LNCAP (cell line): Measurements from ENCODE around the gene SLC43A3.

Source experiments
- TF ChIP-seq, protein P1 (sequence below): fragments of 450-650 bp; IDR thresholded peaks from 2 replicates; pipeline ENCODE4 v1.5.1; 2017; ENCODE audit warnings: mild to moderate bottlenecking

The SLC43A3 gene

DNA sequence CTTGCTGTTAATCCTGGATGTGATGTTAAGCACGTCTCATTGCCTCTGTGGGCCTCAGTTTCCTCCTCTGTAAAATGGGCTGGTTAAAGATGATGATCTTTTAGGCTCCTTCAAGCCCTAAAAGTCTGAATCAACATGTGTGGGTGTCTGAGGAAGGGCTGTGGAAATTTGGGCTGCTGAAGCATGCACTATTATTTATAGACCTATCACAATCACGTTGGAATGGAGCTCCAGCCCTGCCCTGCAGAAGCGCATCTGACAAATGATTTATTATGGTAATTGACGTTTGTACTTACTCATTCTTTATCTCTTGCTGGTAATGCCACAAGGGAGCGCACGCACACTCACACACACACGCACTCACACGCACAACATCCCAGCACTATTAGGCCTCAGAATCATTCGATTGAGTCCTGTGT, 68.4 kb downstream of the SLC43A3 start:
- TF ChIP-seq, protein P1, sequence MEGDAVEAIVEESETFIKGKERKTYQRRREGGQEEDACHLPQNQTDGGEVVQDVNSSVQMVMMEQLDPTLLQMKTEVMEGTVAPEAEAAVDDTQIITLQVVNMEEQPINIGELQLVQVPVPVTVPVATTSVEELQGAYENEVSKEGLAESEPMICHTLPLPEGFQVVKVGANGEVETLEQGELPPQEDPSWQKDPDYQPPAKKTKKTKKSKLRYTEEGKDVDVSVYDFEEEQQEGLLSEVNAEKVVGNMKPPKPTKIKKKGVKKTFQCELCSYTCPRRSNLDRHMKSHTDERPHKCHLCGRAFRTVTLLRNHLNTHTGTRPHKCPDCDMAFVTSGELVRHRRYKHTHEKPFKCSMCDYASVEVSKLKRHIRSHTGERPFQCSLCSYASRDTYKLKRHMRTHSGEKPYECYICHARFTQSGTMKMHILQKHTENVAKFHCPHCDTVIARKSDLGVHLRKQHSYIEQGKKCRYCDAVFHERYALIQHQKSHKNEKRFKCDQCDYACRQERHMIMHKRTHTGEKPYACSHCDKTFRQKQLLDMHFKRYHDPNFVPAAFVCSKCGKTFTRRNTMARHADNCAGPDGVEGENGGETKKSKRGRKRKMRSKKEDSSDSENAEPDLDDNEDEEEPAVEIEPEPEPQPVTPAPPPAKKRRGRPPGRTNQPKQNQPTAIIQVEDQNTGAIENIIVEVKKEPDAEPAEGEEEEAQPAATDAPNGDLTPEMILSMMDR = no peak

DNA sequence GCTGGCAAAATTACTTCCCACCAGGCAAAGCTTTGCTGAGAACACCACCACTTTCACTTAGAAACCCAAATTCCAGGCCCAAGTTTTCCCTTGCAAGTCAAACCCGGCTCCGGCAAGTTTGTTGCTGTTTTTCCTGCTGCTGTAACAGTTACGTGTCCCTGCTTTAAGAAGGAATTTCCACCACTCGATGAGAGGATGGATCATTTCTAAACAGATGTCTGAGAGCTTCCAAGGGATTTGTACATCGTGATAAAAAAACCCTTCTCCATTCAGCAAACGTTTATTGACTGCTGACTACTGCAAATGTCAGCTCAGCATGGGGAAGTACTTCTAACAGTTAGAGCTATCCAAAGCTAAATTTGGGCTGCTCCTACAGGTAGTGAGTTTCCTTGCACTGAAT, 69.1 kb downstream of the SLC43A3 start:
- TF ChIP-seq, protein P1 = no peak

DNA sequence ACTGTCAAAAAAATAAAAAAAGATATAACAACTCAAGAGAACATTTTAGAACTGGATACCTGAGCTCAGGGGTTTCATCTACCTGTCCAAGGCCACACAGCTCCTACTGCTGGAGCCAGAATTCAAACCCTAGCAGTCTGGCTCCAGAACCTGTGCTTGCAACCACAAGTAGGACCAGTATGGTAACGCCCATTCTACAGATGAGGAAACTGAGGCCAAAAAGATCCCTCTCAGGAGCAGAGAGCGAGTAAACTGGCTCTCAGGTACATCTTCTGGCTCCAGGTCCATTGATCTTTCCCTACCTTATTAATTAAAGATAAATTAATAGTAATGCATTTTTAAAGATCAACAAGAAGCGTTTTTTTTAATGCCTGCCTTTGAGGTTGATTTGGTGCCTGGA, 69.6 kb downstream of the SLC43A3 start:
- TF ChIP-seq, protein P1 = no peak
